ENCODE results near the gene MYO7B.

DNA sequence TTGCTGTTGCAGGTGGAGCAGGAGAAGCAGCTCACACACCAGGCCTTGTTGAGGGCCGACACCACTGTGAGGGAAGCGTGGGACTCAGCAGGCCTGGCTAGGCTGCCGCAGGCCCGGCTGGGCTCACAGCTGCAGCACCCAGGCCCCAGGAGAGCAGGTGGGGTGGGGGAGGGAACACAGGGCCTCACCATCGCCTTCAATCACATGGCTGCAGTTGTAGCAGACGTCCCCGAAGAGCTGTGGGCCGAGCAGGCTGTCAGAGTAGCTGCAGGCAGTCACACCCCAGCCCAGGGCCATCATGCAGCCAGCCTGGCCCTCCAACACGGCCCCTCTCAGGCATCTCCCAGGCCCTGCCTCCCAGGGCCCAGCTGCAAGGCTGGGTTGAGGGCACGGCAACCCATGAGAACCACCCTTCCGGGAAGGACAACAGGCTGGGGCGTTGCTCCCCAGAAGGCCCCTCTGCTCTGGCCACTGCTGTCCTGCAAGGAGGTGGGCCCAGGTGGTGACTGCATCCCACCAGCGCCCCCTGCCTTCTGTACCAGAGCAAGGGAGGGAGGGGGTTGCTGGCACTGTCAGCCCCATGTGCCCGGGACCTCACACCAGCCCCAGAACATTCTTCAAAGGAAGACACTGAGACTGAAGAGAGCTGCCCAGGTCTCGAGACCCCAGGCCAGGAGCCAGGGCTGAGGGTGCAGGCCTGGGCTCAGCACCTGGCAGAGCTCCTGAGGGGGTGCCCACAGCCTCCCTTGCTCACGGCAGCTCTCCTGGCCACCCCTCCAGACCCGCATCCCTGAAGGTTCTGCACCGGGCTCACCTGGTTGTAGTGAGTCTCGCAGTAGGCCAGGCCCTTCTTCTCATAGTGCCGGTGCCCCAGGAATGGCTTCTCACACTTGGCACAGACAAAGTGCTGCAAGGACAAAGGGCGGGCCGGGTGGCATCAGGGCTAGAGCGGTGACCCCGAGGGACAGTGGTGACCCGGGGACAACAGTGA, 104.9 kb downstream of the MYO7B start:
- no peak for TF ChIP-seq POLR2AphosphoS5 (IDR thresholded peaks at IDR 0.05; ENCODE audit: borderline replicate concordance, low read depth, low read length)
- no peak for TF ChIP-seq EZH2 (IDR thresholded peaks at IDR 0.05)
- TF ChIP-seq FOXP2 (optimal IDR thresholded peaks at IDR 0.05; ENCODE audit: control extremely low read depth, extremely low read length, insufficient read depth): no peak

Measured in SK-N-MC (cell line).